ENCODE data around the gene ADAP1.

GRCh38 chr7:923108-924041 lies 31.1 kb downstream of the ADAP1 start:
- peak; percentile 53 for TF ChIP-seq POLR2AphosphoS5 (IDR thresholded peaks at IDR 0.05; ENCODE audit: low read depth, low read length)
- TF ChIP-seq POLR2A (IDR thresholded peaks at IDR 0.05; ENCODE audit: low read depth, low read length) = peak; percentile 68; the same call in 1 of the 2 replicates
- TF ChIP-seq TAF1 (IDR thresholded peaks at IDR 0.05; ENCODE audit: borderline replicate concordance, low read depth, low read length) = peak; percentile 48; the same call in 1 of the 2 replicates
